IMR-90 (cell line): ENCODE measurements around the gene ZNF548.

ENCODE experiments used
- BHLHE40 ChIP-seq: fragments of 150-350 bp; IDR thresholded peaks from 2 replicates; pipeline ENCODE4 v1.6.1; 2016; ENCODE audit warnings: mild to moderate bottlenecking, low read depth, low read length
- CEBPB ChIP-seq: IDR thresholded peaks from 2 replicates; pipeline ENCODE4 v1.6.1; 2012; ENCODE audit warnings: low read depth, low read length, improper control_type of control experiment
- CHD1 ChIP-seq: IDR thresholded peaks from 2 replicates; pipeline ENCODE4 v1.6.1; 2012; ENCODE audit warnings: low read depth, low read length, improper control_type of control experiment
- CTCF ChIP-seq: conservative IDR thresholded peaks from 2 replicates; pipeline ENCODE4 v1.5.1; 2012; ENCODE audit warnings: mild to moderate bottlenecking, low read depth, low read length, improper control_type of control experiment
- FOS ChIP-seq: fragments of 150-350 bp; IDR thresholded peaks from 2 replicates; pipeline ENCODE4 v1.6.1; 2016; ENCODE audit warnings: low read depth, low read length
- MAFK ChIP-seq: IDR thresholded peaks from 2 replicates; pipeline ENCODE4 v1.6.1; 2012; ENCODE audit warnings: low read depth, low read length, improper control_type of control experiment
- MXI1 ChIP-seq: IDR thresholded peaks from 2 replicates; pipeline ENCODE4 v1.6.1; 2012; ENCODE audit warnings: low read depth, mild to moderate bottlenecking, low read length, moderate library complexity, borderline replicate concordance
- POLR2A ChIP-seq: IDR thresholded peaks from 2 replicates; pipeline ENCODE4 v1.6.1; 2012; ENCODE audit warnings: mild to moderate bottlenecking, low read depth, low read length
- RAD21 ChIP-seq: IDR thresholded peaks from 2 replicates; pipeline ENCODE4 v1.6.1; 2012; ENCODE audit warnings: low read length, improper control_type of control experiment
- RCOR1 ChIP-seq: IDR thresholded peaks from 2 replicates; pipeline ENCODE4 v1.6.1; 2012; ENCODE audit warnings: mild to moderate bottlenecking, low read length, improper control_type of control experiment; ENCODE audit not compliant: insufficient replicate concordance
- RFX5 ChIP-seq: IDR thresholded peaks from 2 replicates; pipeline ENCODE4 v1.8.0; 2012; ENCODE audit warnings: low read depth, mild to moderate bottlenecking, low read length, moderate library complexity
- SMC3 ChIP-seq: fragments of 150-350 bp; IDR thresholded peaks from 2 replicates; pipeline ENCODE4 v1.6.1; 2016; ENCODE audit warnings: low read depth, mild to moderate bottlenecking, antibody characterized with exemption, low read length, moderate library complexity
- TF ChIP-seq, protein P1 (sequence below): fragments of 150-350 bp; IDR thresholded peaks from 2 replicates; pipeline ENCODE4 v1.6.1; 2017; ENCODE audit warnings: mild to moderate bottlenecking, antibody characterized with exemption, low read length, low read depth
- TF ChIP-seq, protein P2 (sequence below): fragments of 150-350 bp; IDR thresholded peaks from 2 replicates; pipeline ENCODE4 v1.6.1; 2016; ENCODE audit warnings: low read depth, mild to moderate bottlenecking, low read length, moderate library complexity, borderline replicate concordance

GRCh38 chr19:57421037-57421436 is 31.4 kb downstream of the ZNF548 start:
- TF ChIP-seq POLR2A (no peak), CTCF (no peak), MXI1 (no peak), RAD21 (no peak), CEBPB (no peak), SMC3 (no peak), RFX5 (no peak), RCOR1 (no peak), MAFK (no peak), CHD1 (no peak), FOS (no peak), BHLHE40 (no peak)
- TF ChIP-seq, protein P1, sequence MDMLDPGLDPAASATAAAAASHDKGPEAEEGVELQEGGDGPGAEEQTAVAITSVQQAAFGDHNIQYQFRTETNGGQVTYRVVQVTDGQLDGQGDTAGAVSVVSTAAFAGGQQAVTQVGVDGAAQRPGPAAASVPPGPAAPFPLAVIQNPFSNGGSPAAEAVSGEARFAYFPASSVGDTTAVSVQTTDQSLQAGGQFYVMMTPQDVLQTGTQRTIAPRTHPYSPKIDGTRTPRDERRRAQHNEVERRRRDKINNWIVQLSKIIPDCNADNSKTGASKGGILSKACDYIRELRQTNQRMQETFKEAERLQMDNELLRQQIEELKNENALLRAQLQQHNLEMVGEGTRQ, result no peak
- TF ChIP-seq, protein P2, sequence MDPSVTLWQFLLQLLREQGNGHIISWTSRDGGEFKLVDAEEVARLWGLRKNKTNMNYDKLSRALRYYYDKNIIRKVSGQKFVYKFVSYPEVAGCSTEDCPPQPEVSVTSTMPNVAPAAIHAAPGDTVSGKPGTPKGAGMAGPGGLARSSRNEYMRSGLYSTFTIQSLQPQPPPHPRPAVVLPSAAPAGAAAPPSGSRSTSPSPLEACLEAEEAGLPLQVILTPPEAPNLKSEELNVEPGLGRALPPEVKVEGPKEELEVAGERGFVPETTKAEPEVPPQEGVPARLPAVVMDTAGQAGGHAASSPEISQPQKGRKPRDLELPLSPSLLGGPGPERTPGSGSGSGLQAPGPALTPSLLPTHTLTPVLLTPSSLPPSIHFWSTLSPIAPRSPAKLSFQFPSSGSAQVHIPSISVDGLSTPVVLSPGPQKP, result no peak
